ENCODE results near the gene NBEAL2.
"Not testable (repeated sequence)": the region's sequence is repeated elsewhere in the genome, so short reads cannot be mapped to it uniquely, and the experiment has no call there.

NBEAL2 gene

GRCh38 chr3:46962990-46963389, 16.5 kb upstream of the NBEAL2 start:
- DNase-seq (ENCODE audit: low read depth in 1 of 2, low spot score in 1 of 2) = no peak

- not testable (repeated sequence) for DNase-seq (ENCODE audit: low read depth in 1 of 2, low spot score in 1 of 2)
Measured at GRCh38 chr3:46964038-46964590, 15.4 kb upstream of the NBEAL2 start.

GRCh38 chr3:46965151-46965550, 14.3 kb upstream of the NBEAL2 start:
- no peak for DNase-seq (ENCODE audit: low read depth in 1 of 2, low spot score in 1 of 2)

- DNase-seq (ENCODE audit: low read depth in 1 of 2, low spot score in 1 of 2) = no peak
Measured at GRCh38 chr3:46966811-46967210, 12.7 kb upstream of the NBEAL2 start.

GRCh38 chr3:46968783-46969428, 10.6 kb upstream of the NBEAL2 start:
- no peak for DNase-seq (ENCODE audit: low read depth in 1 of 2, low spot score in 1 of 2)

- no peak for DNase-seq (ENCODE audit: low read depth in 1 of 2, low spot score in 1 of 2)
Measured at GRCh38 chr3:46970391-46971091, 8.9 kb upstream of the NBEAL2 start.

- no peak for DNase-seq (ENCODE audit: low read depth in 1 of 2, low spot score in 1 of 2)
Measured at GRCh38 chr3:46971151-46971550, 8.3 kb upstream of the NBEAL2 start.

GRCh38 chr3:46971742-46972141, 7.7 kb upstream of the NBEAL2 start:
- no peak for DNase-seq (ENCODE audit: low read depth in 1 of 2, low spot score in 1 of 2)

GRCh38 chr3:46972396-46972795, 7.1 kb upstream of the NBEAL2 start:
- no peak for DNase-seq (ENCODE audit: low read depth in 1 of 2, low spot score in 1 of 2)

- no peak for DNase-seq (ENCODE audit: low read depth in 1 of 2, low spot score in 1 of 2)
Measured at GRCh38 chr3:46974421-46975171, 4.9 kb upstream of the NBEAL2 start.

- DNase-seq (ENCODE audit: low read depth in 1 of 2, low spot score in 1 of 2) = peak; percentile 75 to 86
Measured at GRCh38 chr3:46976326-46977190, 2.9 kb upstream of the NBEAL2 start, which contains the start of gene CCDC12. Gene CCDC12 (minus strand): TSS chr3:46976745. CDS start chr3:46976732, 13 bp downstream.

GRCh38 chr3:46977811-46978195, 1.7 kb upstream of the NBEAL2 start:
- DNase-seq (ENCODE audit: low read depth in 1 of 2, low spot score in 1 of 2) = no peak

GRCh38 chr3:46978381-46978780, 1.1 kb upstream of the NBEAL2 start:
- no peak for DNase-seq (ENCODE audit: low read depth in 1 of 2, low spot score in 1 of 2)

- no peak for DNase-seq (ENCODE audit: low read depth in 1 of 2, low spot score in 1 of 2)
Measured at GRCh38 chr3:46979958-46980497, 562 bp downstream of the NBEAL2 start.

- no peak for DNase-seq (ENCODE audit: low read depth in 1 of 2, low spot score in 1 of 2)
Measured at GRCh38 chr3:46981932-46982471, 2.5 kb downstream of the NBEAL2 start.

GRCh38 chr3:46982546-46982945, 3.1 kb downstream of the NBEAL2 start:
- no peak for DNase-seq (ENCODE audit: low read depth in 1 of 2, low spot score in 1 of 2)

- no peak for DNase-seq (ENCODE audit: low read depth in 1 of 2, low spot score in 1 of 2)
Measured at GRCh38 chr3:46984591-46985459, 5.4 kb downstream of the NBEAL2 start.

GRCh38 chr3:46985588-46985987, 6.1 kb downstream of the NBEAL2 start:
- DNase-seq (ENCODE audit: low read depth in 1 of 2, low spot score in 1 of 2) = no peak

GRCh38 chr3:46986055-46986730, 6.7 kb downstream of the NBEAL2 start:
- DNase-seq (ENCODE audit: low read depth in 1 of 2, low spot score in 1 of 2) = no peak
